HG03432 (cell line): ENCODE data around the gene ABCA3.
"Not testable (repeated sequence)": the region's sequence is repeated elsewhere in the genome, so short reads cannot be mapped to it uniquely, and the experiment has no call there.

Experiments used
- ATAC-seq: cut with Tn5 transposase; IDR thresholded peaks from one replicate; pipeline ENCODE4 v1.9.1; 2021; ENCODE audit warnings: mild to moderate bottlenecking, moderate library complexity; ENCODE audit not compliant: unreplicated experiment

ABCA3 gene

GRCh38 chr16:2263026-2263425, 77.5 kb downstream of the ABCA3 start:
- ATAC-seq: not testable (repeated sequence)

DNA sequence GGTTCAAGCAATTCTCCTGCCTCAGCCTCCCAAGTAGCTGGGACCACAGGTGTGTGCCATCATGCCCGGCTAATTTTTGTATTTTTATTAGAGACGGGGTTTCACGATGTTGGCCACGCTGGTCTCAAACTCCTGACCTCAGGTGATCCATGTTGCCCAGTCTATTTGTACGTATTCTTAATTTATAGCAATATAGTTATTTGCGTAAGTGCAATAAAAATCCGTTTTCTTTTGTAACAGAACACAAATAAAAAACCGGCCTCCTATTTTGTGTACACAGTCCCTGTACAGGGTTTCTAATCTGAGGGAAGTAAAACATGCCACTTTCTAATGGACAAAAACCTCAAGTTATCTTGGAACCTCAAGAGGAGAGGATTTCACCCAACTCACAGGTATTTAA, 80.3 kb downstream of the ABCA3 start:
- no peak for ATAC-seq

DNA sequence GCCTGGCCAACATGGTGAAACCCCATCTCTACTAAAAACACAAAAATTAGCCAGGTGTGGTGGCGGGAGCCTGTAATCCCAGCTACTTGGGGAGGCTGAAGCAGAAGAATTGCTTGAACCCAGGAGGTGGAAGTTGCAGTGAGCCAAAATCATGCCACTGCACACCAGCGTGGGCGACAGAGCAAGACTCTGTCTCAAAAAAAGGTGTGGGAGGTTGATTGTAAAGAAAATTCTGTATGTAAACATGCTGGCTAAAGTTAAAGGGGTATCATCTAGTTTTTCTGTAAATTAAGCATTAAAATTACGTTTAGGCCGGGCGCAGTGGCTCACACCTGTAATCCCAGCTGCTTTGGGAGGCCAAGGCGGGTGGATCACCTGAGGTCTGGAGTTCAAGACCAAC, 82.0 kb downstream of the ABCA3 start:
- not testable (repeated sequence) for ATAC-seq

DNA sequence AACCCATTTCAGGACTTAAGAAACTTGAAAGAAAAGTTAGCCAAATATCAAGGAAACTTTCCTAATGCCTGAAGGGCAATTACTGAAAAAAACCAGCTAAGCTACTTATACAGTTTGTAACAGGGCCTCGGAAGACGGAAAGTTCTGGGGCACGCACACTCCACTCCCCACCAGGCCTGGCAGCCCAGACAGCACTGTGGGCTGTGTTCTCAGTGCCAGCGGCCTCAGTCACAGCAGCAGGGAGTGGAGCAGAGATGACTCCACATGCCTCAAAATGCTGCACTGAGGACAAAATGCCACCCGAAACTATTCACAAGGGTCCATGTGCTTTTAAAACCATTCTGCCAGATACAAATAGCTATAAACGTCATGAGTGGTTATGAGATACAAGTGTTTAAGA, 82.8 kb downstream of the ABCA3 start:
- no peak for ATAC-seq

- ATAC-seq: no peak
These were observed 83.9 kb downstream of the ABCA3 start for GRCh38 chr16:2256531-2257140.

DNA sequence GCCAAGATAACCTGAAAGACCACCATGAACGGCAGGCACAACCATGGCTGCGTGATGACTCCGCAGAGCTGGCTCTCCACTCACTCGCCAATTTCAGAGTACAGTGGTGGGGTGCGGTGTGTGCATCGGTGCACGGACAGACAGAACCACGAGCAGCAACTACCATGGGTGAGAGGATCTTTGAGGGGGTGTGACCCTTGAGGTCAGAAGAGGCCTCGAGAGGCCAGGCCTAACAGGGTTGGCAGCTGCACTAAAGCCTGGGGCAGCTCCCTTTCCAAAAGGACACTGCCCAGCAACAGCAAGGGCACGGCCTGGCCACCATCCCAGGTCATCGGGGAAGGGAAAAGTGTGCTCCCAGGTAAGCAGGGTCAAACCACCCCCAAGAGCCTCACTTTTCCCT, 87.2 kb downstream of the ABCA3 start:
- no peak for ATAC-seq

DNA sequence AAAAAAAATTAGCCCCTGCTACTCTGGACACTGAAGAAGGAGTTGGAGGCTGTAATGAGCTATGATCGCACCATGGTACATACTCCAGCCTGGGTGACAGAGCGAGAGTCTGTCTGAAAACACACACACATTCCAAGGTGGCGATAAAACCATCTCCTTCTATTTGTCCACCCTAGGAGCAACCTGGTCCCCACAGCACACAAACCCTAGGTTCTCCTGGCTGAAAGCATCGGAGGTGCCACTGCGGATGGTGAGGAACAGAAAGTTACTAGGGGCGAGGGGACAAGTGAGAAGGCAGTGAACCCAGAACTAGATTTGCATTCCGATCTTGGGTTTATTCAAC, 87.8 kb downstream of the ABCA3 start:
- ATAC-seq: no peak

- ATAC-seq: peak; percentile 83
These were observed 89.0 kb downstream of the ABCA3 start, which contains the start of gene ECI1 for GRCh38 chr16:2251296-2252111. Gene ECI1, minus strand, starts transcription at chr16:2251587. Its CDS starts 21 bp downstream, at chr16:2251566.

GRCh38 chr16:2250652-2251295, 89.8 kb downstream of the ABCA3 start:
- ATAC-seq: no peak

DNA sequence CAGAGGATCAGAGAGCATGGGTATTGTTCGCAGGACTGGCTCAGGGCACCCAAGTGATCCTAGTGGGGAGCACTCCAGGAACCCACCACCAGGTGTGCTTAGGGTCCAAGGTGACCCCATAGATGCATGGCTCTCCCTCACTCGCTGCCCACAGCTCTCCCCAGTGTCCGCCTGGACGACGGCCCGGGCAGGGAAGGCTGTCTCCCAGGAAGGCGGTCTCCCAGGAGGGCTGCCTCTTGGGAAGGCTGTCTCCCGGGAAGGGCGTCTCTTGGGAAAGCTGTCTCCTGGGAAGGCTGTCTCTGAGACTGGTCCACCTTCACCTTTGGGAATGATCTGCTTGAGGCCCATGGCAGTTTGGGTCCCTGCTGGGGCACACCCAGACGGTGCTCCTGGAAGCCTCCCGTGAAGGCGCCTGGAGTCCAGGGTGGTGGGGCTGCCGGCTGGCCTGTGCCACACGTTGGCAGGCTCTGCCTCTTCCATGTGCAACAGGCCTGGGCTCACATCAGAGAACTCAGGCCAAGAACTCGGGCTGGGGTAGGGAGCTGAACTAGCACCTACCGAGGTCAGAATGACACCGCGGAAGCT, 94.1 kb downstream of the ABCA3 start:
- ATAC-seq: no peak

DNA sequence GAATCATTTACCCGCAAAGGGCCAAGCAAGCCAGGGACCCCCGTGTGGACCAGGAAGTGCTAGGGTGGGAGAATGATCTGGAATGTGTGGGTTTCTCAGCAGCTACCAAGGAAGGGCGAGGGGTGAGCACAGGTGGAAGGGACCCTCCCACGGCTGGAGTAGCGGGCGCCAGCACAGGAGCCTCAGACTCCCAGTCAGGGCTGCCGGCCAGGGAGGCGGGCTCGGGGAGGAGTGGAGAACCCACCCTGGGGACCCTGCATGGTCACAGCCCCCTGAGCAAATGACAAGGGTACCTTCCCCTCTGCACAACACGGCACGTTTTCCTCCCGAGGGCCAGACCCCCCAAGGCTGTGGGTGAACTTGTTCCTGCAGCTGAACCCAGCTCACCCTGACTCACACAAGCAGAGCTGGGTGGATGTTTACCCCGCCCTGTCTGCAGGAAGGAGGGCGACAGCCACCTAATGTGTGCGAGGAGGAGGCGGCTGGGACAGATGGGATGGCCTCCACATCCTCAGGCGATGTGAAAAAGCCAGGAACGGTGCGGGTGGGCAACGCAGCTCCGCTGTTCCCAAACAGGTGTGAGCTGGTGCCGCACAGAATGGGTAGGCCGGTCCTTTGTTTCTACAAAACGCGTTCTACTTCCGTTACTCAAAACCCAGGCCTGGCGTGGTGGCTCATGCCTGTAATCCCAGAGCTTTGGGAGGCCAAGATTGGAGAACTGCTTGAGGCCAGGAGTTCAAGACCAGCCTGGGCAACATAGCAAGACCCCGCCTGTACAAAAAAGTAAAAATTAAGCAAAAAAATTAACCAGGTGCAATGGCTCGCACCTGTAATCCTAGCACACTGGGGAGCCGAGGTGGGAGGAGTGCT, 95.4 kb downstream of the ABCA3 start:
- ATAC-seq: no peak

GRCh38 chr16:2244301-2244700, 96.2 kb downstream of the ABCA3 start:
- no peak for ATAC-seq

GRCh38 chr16:2243781-2244180, 96.7 kb downstream of the ABCA3 start:
- no peak for ATAC-seq

DNA sequence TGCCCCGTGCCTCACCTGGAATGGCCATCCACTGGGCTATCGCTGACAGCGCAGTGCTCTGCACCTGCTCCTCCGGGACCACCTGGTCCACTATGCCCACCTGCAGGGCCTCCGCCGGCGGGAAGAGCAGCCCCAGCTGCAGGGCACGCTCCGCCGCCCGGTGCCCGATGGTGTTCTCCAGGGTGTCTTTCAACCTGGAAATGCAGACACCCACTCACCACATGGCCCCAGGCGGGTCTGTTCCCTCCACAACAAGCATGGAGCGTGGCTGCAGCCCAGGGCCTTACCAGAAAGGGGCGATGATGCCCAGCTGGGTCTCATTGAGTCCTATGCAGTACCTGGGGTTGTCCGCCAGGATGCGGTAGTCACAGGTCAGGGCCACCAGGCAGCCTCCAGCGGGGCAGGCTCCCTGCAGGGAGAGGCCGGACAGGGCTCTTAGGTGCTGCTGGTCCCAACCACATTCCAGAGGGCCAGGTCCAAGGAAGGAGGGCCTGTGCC, 97.4 kb downstream of the ABCA3 start:
- ATAC-seq: no peak

DNA sequence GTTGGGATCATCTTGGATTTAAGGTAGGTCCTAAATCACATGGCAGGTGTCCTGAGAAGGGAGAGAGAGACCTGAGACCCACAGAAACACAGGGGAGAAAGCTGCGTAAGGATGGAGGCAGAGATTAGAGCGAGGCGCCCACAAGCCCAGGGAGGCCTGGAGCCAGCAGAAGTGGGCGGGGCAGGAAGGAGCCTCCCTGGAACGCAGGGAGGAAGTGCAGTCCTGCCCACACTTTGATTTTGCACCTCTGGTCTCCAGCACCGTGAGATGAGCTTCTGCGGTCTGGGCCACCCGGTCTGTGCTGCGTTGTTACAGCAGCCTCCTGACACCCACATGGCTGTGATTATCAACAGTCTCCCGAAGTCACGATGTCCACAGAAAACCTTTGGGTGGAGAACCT, 97.9 kb downstream of the ABCA3 start:
- ATAC-seq: no peak

DNA sequence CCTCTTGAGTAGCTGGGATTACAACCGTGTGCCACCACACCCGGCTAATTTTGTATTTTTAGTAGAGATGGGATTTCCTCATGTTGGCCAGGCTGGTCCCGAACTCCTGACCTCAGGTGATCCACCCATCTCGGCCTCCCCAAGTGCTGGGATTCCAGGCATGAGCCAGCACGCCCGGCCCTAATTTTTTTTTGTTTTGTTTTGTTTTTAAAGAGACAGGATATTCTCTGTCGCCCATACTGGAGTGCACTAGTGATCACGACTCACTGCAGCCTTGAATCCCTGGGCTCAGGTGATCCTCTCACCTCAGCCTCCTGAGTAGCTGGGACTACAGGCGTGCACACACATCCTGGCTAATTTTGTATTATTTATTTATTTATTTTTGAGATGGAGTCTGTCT, 100.2 kb downstream of the ABCA3 start:
- ATAC-seq: not testable (repeated sequence)

DNA sequence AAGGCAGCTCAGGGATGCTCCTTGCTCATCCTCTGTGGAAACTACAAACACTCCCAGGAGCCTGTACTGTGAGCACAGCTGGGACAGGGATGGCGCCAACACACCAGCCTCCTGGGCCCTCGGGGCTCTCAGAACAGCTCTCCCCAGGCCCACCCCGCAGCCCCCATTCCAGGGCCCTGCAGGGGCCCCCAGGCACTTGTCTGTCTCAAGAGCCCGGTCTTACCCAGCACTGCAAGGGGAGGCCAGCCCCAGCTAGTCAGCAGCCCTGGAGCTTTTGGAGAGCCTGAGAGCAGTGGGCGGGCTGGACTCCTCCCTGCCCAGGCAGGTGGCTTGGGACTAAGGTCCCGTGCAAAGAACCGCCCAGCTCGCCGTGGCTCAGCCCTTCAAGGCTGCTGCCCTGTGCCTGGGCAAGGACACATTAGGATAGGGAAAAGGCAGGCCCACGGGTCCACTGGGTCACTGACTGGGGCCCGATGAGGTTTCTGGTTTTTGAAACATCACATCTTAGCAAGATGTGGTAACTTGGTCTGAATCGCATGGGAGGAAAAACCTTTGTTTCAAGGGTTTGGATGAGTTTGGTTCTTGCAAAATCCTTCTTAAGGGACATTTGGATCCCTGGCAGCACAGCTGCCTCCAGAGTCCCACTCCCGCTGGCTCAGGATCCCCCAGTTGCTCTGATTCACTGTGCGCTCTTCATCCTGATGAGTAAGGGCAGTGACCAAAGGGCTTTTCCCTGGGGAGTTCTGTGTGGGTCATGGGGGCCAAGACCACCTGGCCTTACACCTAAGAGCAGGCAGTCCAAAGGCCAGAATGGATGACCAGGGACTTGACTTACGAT, 101.5 kb downstream of the ABCA3 start:
- no peak for ATAC-seq

DNA sequence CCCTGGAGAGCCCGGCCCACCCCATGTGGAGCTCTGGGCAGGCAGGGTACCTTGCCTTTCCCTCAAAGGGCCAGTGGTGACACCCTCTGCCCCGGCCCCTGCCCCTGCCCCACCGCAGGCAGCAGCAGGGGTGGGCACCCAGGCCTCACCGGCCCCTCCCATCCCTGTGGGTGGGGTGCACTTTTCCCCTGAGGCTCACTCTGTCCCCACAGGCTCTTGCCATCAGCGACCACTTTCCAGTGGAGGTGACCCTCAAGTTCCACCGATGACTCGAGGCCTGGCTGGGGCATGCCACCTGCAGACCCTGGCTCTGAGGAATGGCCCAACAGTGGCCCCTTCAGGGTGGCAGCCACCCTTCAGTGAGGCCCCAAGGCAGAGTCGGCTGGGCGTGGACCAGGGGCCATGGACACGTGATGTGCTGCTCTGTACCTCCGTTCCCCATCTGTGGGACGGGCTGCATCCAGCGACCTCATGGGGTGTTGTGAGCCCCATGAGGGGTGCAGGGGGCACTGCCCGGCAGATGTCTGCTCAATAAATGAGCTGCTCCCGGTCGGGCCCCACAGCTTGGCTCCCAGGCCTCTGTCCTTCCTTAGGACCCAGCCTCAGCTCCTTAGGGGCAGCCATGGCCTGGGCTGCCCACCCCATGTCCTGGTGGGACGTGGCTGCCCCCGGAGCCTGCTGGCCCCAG, 102.2 kb downstream of the ABCA3 start:
- ATAC-seq: no peak

DNA sequence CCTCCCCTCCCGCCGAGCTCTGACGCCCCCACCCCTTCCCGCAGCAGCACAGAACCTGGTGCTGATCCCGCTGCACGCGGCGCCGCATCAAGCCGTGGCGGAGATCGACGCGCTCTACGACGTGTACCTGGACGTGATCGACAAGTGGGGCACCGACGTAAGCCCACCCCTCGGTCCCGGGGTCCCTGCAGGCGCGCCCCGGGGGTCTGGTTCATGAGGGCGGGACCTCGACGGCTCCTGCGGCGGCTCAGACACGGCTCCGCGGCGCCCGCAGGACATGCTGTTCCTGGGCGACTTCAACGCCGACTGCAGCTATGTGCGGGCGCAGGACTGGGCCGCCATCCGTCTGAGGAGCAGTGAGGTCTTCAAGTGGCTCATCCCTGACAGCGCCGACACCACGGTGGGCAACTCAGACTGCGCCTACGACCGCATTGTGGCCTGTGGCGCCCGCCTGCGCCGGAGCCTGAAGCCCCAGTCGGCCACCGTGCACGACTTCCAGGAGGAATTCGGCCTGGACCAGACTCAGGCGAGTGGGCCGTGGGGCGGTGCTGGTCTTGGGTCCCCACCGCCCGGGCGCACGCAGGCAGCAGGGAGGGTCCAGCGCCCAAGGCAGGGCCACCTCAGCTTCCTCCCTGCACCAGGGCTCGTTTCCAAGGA, 102.9 kb downstream of the ABCA3 start:
- ATAC-seq: no peak
